ENCODE data around the gene KLHL21.

Gene KLHL21

GRCh38 chr1:6625584-6626149 lies 23.0 kb upstream of the KLHL21 start:
- DNase-seq (ENCODE audit: low spot score), result no peak

- DNase-seq (ENCODE audit: low spot score), result peak; percentile 93
Measured at GRCh38 chr1:6624710-6625583, 22.3 kb upstream of the KLHL21 start, which contains the start of gene THAP3. TSS of gene THAP3 (plus strand) at chr1:6624868. CDS start at chr1:6625219, 351 bp downstream.

GRCh38 chr1:6623269-6623965 lies 20.7 kb upstream of the KLHL21 start:
- DNase-seq (ENCODE audit: low spot score), result no peak

GRCh38 chr1:6622396-6623152 lies 19.9 kb upstream of the KLHL21 start:
- no peak for DNase-seq (ENCODE audit: low spot score)

- DNase-seq (ENCODE audit: low spot score), result no peak
Measured at GRCh38 chr1:6621429-6622391, 19.0 kb upstream of the KLHL21 start.

- DNase-seq (ENCODE audit: low spot score), result no peak
Measured at GRCh38 chr1:6619045-6619444, 16.4 kb upstream of the KLHL21 start.

GRCh38 chr1:6614929-6615785 lies 12.5 kb upstream of the KLHL21 start:
- no peak for DNase-seq (ENCODE audit: low spot score)

- peak; percentile 80 for DNase-seq (ENCODE audit: low spot score)
Measured at GRCh38 chr1:6614019-6614928, 11.6 kb upstream of the KLHL21 start.

- peak; percentile 98 for DNase-seq (ENCODE audit: low spot score)
Measured at GRCh38 chr1:6613361-6614018, 10.8 kb upstream of the KLHL21 start, which contains the start of gene PHF13. TSS of gene PHF13 (plus strand) at chr1:6613731. CDS start at chr1:6614067, 336 bp downstream.

GRCh38 chr1:6612641-6613360 lies 10.1 kb upstream of the KLHL21 start:
- peak; percentile 87 for DNase-seq (ENCODE audit: low spot score)

GRCh38 chr1:6603915-6604558 lies 1.4 kb upstream of the KLHL21 start:
- DNase-seq (ENCODE audit: low spot score), result no peak

GRCh38 chr1:6603238-6603914 lies 707 bp upstream of the KLHL21 start:
- DNase-seq (ENCODE audit: low spot score), result no peak

GRCh38 chr1:6601923-6602668 lies 573 bp downstream of the KLHL21 start:
- DNase-seq (ENCODE audit: low spot score), result peak; percentile 74

GRCh38 chr1:6601049-6601922 lies 1.4 kb downstream of the KLHL21 start:
- peak; percentile 58 for DNase-seq (ENCODE audit: low spot score)

All from D341Med (cell line).